H1 (cell line): Measurements from ENCODE around the gene NDUFB10. TPM values are rescaled to one million over a fixed set of nuclear protein-coding genes. Genes with fewer than 3 reads are reported as not detected.

Source experiments
- ATF2 ChIP-seq: IDR thresholded peaks from 2 replicates; pipeline ENCODE4 v1.6.1; 2012; ENCODE audit warnings: low read length, inconsistent platforms
- CBX5 ChIP-seq: fragments of 300-800, 300-1000 bp; sonication (generic); IDR thresholded peaks from 2 replicates; pipeline ENCODE4 v1.7.1; 2016; ENCODE audit warnings: antibody characterized with exemption, low read length, low read depth
- CEBPB ChIP-seq: IDR thresholded peaks from 2 replicates; pipeline ENCODE4 v1.6.1; 2012; ENCODE audit warnings: low read depth, low read length
- CHD7 ChIP-seq: fragments of 300-600 bp; sonication (generic); IDR thresholded peaks from 2 replicates; pipeline ENCODE4 v1.7.1; 2012; ENCODE audit warnings: low read length, moderate library complexity, mild to moderate bottlenecking, inconsistent platforms; ENCODE audit not compliant: insufficient replicate concordance
- POU5F1 ChIP-seq: IDR thresholded peaks from 2 replicates; pipeline ENCODE4 v1.6.1; 2011; ENCODE audit warnings: low read depth, mild to moderate bottlenecking, low read length, moderate library complexity
- SIN3A ChIP-seq, 2 experiments: IDR thresholded peaks in 1 of 2; conservative IDR thresholded peaks in 1 of 2; 2 replicates each; pipeline ENCODE4 v1.6.1; 2011 to 2012; ENCODE audit warnings: low read length in 2 of 2, improper control_type of control experiment in 1 of 2, low read depth in 1 of 2, mild to moderate bottlenecking in 1 of 2
- SP4 ChIP-seq: IDR thresholded peaks from 2 replicates; pipeline ENCODE4 v1.6.1; 2012; ENCODE audit warnings: low read length, inconsistent platforms
- TAF7 ChIP-seq: optimal IDR thresholded peaks from 2 replicates; pipeline ENCODE3; 2011; ENCODE audit warnings: low read depth, mild to moderate bottlenecking, inconsistent platforms, low read length, moderate library complexity, borderline replicate concordance
- YY1 ChIP-seq: IDR thresholded peaks from 2 replicates; pipeline ENCODE4 v1.6.1; 2011; ENCODE audit warnings: low read depth, mild to moderate bottlenecking, low read length
- polyA plus RNA-seq, 7 experiments: library from polyadenylated mRNA; depleted of rRNA in 3 of 7; stranded (reverse) in 5 of 7; unstranded in 2 of 7; fragments of >200 nt in 5 of 7; fragments of 200-250 nt in 2 of 7; gene quantifications; 1 replicate in 5 of 7; 2 replicates in 1 of 7; 4 replicates in 1 of 7; pipeline versions ENCODE4 v1.2.1 to v1.2.3, GENCODE V29; 2011 to 2013; ENCODE audit warnings: missing spikeins in 2 of 7, mixed read lengths in 2 of 7
- total RNA-seq: library from RNA; stranded (reverse); fragmentation: NEBNext Ultra II Directional; extraction: Animal tissue kit (Norgen Biotek cat#: 25700); gene quantifications from 2 replicates; pipeline ENCODE4 v1.2.1, GENCODE V29; 2021

NDUFB10 gene
- total and polyA plus RNA-seq, 2 of the 8 experiments (the other 6 are each of a cell fraction or from before 2014, with no cell fraction given): 183 to 194 TPM

GRCh38 chr16:1929105-1929504 lies 30.2 kb upstream of the NDUFB10 start (continued):
- TF ChIP-seq CHD7 (no peak), ATF2 (no peak), SIN3A (conservative IDR thresholded peaks at IDR 0.05 in 1 of 2, IDR thresholded peaks at IDR 0.05 in 1 of 2; ENCODE audit: low read depth in 1 of 2, low read length in 2 of 2) (no peak), CEBPB (no peak), CBX5 (no peak), YY1 (no peak), SP4 (no peak), POU5F1 (no peak), TAF7 (no peak)
